K562 (cell line): ENCODE measurements around the gene EPHB1.

Source experiments
- CREM ChIP-seq: IDR thresholded peaks from 2 replicates; pipeline ENCODE4 v1.6.1; 2014; ENCODE audit warnings: antibody characterized with exemption, low read depth
- EZH2 ChIP-seq: IDR thresholded peaks from 2 replicates; pipeline ENCODE4 v1.6.1; 2012; ENCODE audit warnings: low read depth, mild to moderate bottlenecking, inconsistent platforms, low read length, borderline replicate concordance
- FOXK1 ChIP-seq: sonication (generic); formaldehyde crosslinking; IDR thresholded peaks from 2 replicates; pipeline ENCODE4 v1.8.0; 2022; ENCODE audit warnings: missing genetic modification reagents, mild to moderate bottlenecking, borderline replicate concordance
- HDAC2 ChIP-seq: fragments of 450-650 bp; IDR thresholded peaks from 2 replicates; pipeline ENCODE4 v1.6.1; 2016; ENCODE audit warnings: mild to moderate bottlenecking
- JUN ChIP-seq, 2 experiments: sonication (generic) in 1 of 2; formaldehyde crosslinking in 1 of 2; IDR thresholded peaks; 2 replicates each; pipeline versions ENCODE4 v1.6.1 to v1.8.0; 2012 to 2022; ENCODE audit warnings: borderline replicate concordance in 2 of 2, mild to moderate bottlenecking in 2 of 2, improper control_type of control experiment in 1 of 2, low read depth in 1 of 2, low read length in 1 of 2, missing genetic modification reagents in 1 of 2
- OTX1 ChIP-seq: fragments of 450-650 bp; formaldehyde crosslinking; IDR thresholded peaks from 2 replicates; pipeline ENCODE4 v1.4.0; 2022; ENCODE audit warnings: mild to moderate bottlenecking
- PHTF2 ChIP-seq: fragments of 250-450 bp; sonication (Bioruptor Pico); IDR thresholded peaks from 2 replicates; pipeline ENCODE4 v1.5.0; 2021; ENCODE audit warnings: mild to moderate bottlenecking
- SAP30 ChIP-seq: fragments of 200-600 bp; sonication (generic); IDR thresholded peaks from 2 replicates; pipeline ENCODE4 v1.6.1; 2012; ENCODE audit warnings: borderline replicate concordance, low read depth, mild to moderate bottlenecking, moderate library complexity, low read length, control low read depth, inconsistent platforms; ENCODE audit not compliant: insufficient read depth, poor library complexity, severe bottlenecking
- YBX1 ChIP-seq: fragments of 450-650 bp; IDR thresholded peaks from 2 replicates; pipeline ENCODE4 v1.7.1; 2016; ENCODE audit warnings: mild to moderate bottlenecking
- ZNF253 ChIP-seq: fragments of 250-450 bp; sonication (Bioruptor Pico); conservative IDR thresholded peaks from 2 replicates; pipeline ENCODE4 v1.6.1; 2021; ENCODE audit warnings: mild to moderate bottlenecking
- ZNF408 ChIP-seq: fragments of 250-450 bp; sonication (Bioruptor Pico); IDR thresholded peaks from 2 replicates; pipeline ENCODE4 v1.4.0; 2020; ENCODE audit warnings: low read depth, mild to moderate bottlenecking, moderate library complexity
- TF ChIP-seq, protein P1 (sequence below), 3 experiments: IDR thresholded peaks in 2 of 3; conservative IDR thresholded peaks in 1 of 3; 2 replicates each; pipeline ENCODE4 v1.5.1; 2011 to 2012; ENCODE audit warnings: low read length in 3 of 3, mild to moderate bottlenecking in 3 of 3, control low read depth in 2 of 3, improper control_type of control experiment in 1 of 3, inconsistent platforms in 1 of 3, low read depth in 1 of 3, mixed read lengths in 1 of 3, moderate library complexity in 1 of 3; ENCODE audit not compliant: insufficient read depth in 2 of 3
- TF ChIP-seq, protein P2 (sequence below): sonication (generic); formaldehyde crosslinking; IDR thresholded peaks from 2 replicates; pipeline ENCODE4 v1.8.1; 2022; ENCODE audit warnings: missing genetic modification reagents
- TF ChIP-seq, protein P3 (sequence below): IDR thresholded peaks from 2 replicates; pipeline ENCODE4 v1.6.1; 2016; ENCODE audit warnings: missing genetic modification characterization, missing compliant biosample characterization

DNA sequence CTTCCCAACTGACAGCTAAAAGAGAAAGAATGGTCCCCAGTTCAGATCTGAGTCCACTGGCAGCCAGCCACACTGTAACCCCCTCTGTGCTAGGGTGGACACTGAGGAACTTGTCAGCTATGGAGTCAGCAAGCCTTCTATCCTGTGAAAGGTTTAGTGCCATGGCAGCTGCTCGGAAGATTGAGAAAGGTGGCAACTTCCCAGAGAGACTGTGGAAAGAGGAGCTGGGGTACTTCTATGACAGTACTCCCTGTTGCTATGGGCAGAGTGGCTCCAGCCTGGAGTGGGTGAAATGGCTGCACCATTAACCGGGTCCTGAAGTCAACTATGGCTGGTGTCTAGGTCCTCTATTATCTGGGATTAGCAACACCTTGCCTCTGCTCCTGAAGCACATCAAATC, 447.2 kb downstream of the EPHB1 start:
- TF ChIP-seq JUN (IDR thresholded peaks at IDR 0.05; ENCODE audit: borderline replicate concordance, low read depth, low read length) (no peak), JUN (CRISPR knock-in tag; IDR thresholded peaks at IDR 0.05; ENCODE audit: borderline replicate concordance) (no peak), PHTF2 (no peak), HDAC2 (no peak), FOXK1 (CRISPR knock-in tag) (no peak), OTX1 (CRISPR knock-in tag) (no peak), CREM (no peak), EZH2 (no peak), ZNF253 (CRISPR knock-in tag) (no peak), YBX1 (no peak), ZNF408 (CRISPR knock-in tag) (no peak), SAP30 (no peak)
- TF ChIP-seq, protein P1, sequence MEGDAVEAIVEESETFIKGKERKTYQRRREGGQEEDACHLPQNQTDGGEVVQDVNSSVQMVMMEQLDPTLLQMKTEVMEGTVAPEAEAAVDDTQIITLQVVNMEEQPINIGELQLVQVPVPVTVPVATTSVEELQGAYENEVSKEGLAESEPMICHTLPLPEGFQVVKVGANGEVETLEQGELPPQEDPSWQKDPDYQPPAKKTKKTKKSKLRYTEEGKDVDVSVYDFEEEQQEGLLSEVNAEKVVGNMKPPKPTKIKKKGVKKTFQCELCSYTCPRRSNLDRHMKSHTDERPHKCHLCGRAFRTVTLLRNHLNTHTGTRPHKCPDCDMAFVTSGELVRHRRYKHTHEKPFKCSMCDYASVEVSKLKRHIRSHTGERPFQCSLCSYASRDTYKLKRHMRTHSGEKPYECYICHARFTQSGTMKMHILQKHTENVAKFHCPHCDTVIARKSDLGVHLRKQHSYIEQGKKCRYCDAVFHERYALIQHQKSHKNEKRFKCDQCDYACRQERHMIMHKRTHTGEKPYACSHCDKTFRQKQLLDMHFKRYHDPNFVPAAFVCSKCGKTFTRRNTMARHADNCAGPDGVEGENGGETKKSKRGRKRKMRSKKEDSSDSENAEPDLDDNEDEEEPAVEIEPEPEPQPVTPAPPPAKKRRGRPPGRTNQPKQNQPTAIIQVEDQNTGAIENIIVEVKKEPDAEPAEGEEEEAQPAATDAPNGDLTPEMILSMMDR (IDR thresholded peaks at IDR 0.05 in 2 of 3, conservative IDR thresholded peaks at IDR 0.05 in 1 of 3; ENCODE audit: insufficient read depth in 2 of 3, low read depth in 1 of 3, low read length in 3 of 3): no peak
- TF ChIP-seq, protein P2, sequence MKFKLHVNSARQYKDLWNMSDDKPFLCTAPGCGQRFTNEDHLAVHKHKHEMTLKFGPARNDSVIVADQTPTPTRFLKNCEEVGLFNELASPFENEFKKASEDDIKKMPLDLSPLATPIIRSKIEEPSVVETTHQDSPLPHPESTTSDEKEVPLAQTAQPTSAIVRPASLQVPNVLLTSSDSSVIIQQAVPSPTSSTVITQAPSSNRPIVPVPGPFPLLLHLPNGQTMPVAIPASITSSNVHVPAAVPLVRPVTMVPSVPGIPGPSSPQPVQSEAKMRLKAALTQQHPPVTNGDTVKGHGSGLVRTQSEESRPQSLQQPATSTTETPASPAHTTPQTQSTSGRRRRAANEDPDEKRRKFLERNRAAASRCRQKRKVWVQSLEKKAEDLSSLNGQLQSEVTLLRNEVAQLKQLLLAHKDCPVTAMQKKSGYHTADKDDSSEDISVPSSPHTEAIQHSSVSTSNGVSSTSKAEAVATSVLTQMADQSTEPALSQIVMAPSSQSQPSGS (CRISPR knock-in tag): no peak
- TF ChIP-seq, protein P3, sequence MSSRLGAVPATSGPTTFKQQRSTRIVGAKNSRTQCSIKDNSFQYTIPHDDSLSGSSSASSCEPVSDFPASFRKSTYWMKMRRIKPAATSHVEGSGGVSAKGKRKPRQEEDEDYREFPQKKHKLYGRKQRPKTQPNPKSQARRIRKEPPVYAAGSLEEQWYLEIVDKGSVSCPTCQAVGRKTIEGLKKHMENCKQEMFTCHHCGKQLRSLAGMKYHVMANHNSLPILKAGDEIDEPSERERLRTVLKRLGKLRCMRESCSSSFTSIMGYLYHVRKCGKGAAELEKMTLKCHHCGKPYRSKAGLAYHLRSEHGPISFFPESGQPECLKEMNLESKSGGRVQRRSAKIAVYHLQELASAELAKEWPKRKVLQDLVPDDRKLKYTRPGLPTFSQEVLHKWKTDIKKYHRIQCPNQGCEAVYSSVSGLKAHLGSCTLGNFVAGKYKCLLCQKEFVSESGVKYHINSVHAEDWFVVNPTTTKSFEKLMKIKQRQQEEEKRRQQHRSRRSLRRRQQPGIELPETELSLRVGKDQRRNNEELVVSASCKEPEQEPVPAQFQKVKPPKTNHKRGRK (tag): no peak
